Stimulated activated naive CD4-positive, alpha-beta T cell treated with Interleukin-2 at 50 U/mL for 16 hours (primary cell): ENCODE data around the gene PPIA.

Experiments used
- DNase-seq: peaks from one replicate; lab custom pipeline; 2025; lab: John Stamatoyannopoulos, UW

PPIA gene

GRCh38 chr7:44796504-44797328, at the start of gene PPIA:
Gene PPIA (plus strand): TSS chr7:44796681. CDS start chr7:44796725, 44 bp downstream.
- DNase-seq = peak; percentile 98

- DNase-seq = peak; percentile 87
Measured at GRCh38 chr7:44748045-44748947, 48.2 kb upstream of the PPIA start, which contains the start of gene ZMIZ2. Gene ZMIZ2 (plus strand): TSS chr7:44748847. CDS start chr7:44756250, 7,403 bp downstream.

GRCh38 chr7:44748948-44749731, 47.3 kb upstream of the PPIA start:
- DNase-seq = peak; percentile 39

- no peak for DNase-seq
Measured at GRCh38 chr7:44749992-44750391, 46.5 kb upstream of the PPIA start.

- DNase-seq = no peak
Measured at GRCh38 chr7:44750424-44750823, 46.1 kb upstream of the PPIA start.

GRCh38 chr7:44750921-44751571, 45.4 kb upstream of the PPIA start:
- DNase-seq = peak; percentile 50

- no peak for DNase-seq
Measured at GRCh38 chr7:44752822-44753221, 43.7 kb upstream of the PPIA start.

- no peak for DNase-seq
Measured at GRCh38 chr7:44754802-44755697, 41.4 kb upstream of the PPIA start.

- DNase-seq = no peak
Measured at GRCh38 chr7:44755698-44756627, 40.5 kb upstream of the PPIA start.

GRCh38 chr7:44756904-44757303, 39.6 kb upstream of the PPIA start:
- no peak for DNase-seq

- no peak for DNase-seq
Measured at GRCh38 chr7:44757311-44757710, 39.2 kb upstream of the PPIA start.

GRCh38 chr7:44757739-44758138, 38.7 kb upstream of the PPIA start:
- no peak for DNase-seq

- DNase-seq = no peak
Measured at GRCh38 chr7:44759246-44759645, 37.2 kb upstream of the PPIA start.

GRCh38 chr7:44760034-44760580, 36.4 kb upstream of the PPIA start:
- DNase-seq = no peak

- DNase-seq = no peak
Measured at GRCh38 chr7:44761207-44762161, 35.0 kb upstream of the PPIA start.

GRCh38 chr7:44762300-44762699, 34.2 kb upstream of the PPIA start:
- no peak for DNase-seq

- DNase-seq = no peak
Measured at GRCh38 chr7:44762726-44763522, 33.6 kb upstream of the PPIA start.
